Anterior cingulate cortex (tissue), 58 donors: Measurements from ENCODE around the gene CACNB1.

Source experiments
- DNase-seq, 58 donors: peaks; one replicate each; lab custom pipeline; 2025; lab: John Stamatoyannopoulos, UW

CACNB1 gene

DNA sequence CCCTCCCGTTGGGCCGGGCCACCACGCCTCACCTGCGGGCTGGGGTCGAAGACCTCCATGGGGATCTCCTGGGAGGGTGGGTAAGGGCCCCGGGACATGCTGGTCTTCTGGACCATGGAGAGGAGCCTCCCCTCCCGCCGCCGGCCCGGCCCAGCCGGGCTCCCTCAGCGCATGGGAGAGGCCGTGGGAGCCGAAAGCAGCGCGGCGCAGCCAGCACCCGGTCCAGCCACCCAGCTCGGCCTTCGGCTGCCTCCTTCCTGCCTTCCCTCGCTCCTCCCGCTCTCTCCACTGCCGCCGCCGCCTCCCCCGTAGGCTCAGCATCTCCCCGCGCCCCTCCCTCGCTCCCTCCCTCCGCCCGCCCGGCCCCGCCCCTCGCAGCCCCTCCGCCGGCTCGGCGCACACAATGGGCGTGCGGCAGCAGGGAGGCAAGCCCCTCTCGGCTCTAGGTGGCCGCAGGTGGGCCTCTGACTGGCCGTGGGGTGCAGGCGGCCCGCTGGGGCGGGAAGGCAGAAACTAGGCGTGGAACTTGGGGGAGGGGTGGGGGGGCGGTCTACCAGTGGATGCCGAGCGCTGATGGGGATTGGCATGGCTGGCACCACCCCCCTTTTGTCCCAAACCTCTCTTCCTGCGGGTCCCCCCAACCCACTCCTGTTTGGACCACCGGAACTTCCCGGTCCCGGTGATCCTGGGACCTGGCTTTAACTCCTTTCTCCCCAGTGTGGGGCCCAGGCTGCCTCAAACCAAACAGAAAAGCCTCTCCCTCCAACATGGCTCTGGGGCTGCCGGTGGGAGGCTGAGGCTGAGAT, at the start of gene CACNB1:
Gene CACNB1 (minus strand): TSS at position 290 of the 806 bp plus-strand sequence. CDS start 174 bp downstream, at position 116.
- DNase-seq: peak in 54 of 58 donors; percentile 24 to 87 (median 66)

- DNase-seq: no peak
These were observed 48.8 kb upstream of the CACNB1 start for GRCh38 chr17:39246274-39246673.

DNA sequence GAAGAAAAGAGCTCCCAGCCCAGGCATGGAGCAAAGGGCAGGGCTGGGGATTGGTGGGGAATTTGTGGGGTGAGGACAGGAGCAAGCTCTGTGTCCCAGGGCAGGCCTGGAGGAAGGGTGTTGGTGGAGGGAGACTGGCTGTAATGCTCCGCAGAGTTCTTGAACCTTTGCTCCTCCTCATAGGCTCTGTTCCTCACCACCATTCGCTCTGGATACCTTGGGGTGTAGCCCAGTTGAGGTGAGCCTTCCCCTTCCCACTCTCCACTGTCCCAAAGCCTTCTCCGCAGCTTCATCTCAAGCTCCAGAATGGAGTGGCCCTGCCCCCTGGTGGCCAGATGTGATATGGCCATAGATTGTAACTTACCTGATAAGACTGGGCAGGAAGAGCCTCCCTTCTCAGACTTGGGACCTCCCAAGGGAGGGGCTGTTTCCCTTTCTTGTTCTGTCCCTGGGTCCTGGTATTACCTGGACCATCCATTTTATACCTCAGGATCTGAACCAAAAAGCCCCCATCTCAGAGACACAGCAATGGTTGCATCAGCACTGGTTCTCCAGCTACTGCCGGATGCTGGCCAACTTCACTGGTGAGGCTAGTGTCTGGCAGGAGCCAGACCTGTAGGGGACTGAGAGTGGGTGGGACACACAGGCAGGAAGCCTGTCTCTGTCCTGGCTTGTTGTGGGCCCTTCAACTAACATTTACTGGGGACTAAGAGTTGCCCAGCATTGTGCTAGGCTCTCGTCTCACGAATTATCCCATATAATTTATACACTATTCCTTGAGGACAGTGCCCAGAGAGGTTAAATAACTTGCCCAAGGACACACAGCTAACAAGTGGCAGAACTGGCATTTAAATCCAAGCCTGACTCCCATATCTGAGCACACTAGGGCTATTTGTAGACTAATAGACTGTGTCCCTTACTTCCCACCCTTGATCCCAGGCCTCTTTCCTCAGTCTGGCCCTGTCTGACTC, 47.4 kb upstream of the CACNB1 start:
- peak in 54 of 58 donors; percentile 27 to 94 (median 65) for DNase-seq

DNA sequence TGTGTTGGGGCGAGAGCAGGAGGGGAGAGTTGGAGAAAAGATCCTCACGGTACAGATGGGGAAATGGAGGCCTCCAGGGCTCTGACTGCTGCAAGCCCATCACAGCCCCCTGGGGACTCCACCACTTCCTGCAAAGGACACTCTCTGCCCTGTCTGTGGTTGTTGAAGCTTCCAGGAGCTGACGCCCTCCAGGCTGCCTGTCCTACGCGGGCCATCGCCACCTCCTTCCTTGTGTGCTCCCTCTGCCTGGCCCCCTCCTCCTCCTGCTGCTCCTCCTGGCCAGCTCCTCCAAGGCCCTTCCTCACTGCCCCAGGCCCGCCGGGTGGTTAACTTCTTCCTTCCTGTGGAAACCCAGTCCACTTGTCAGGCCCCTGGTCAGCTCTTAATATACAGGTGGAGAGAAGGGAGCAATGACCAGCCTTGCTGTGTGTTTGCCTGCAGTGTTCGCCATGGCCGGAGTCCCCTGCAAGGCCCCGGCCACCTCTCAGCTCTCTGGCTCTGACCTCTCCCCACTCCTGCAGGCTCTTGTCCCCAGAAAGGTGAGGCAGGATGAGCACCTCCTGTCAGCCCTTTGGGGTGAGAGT, 46.6 kb upstream of the CACNB1 start:
- DNase-seq: no peak

DNA sequence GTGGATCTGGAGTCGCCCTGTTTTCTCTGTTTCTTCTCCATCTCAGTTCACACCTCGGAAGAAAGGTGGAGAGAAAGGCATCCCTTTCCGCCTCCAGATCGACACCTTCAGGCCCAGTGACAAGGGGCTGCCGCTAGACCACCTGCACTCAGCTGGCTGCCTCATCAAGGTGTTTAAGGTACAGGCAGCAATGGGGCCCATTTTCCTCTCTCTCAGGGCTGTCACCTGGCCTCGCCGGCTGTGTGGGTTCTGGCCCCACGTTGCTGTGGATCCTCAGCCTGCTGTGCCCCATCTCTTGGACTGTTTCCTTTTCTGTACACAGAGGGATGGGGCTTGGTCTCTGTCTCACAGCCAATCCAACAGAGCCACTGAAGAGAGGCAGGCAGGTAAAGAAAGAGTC, 45.7 kb upstream of the CACNB1 start:
- no peak for DNase-seq

DNA sequence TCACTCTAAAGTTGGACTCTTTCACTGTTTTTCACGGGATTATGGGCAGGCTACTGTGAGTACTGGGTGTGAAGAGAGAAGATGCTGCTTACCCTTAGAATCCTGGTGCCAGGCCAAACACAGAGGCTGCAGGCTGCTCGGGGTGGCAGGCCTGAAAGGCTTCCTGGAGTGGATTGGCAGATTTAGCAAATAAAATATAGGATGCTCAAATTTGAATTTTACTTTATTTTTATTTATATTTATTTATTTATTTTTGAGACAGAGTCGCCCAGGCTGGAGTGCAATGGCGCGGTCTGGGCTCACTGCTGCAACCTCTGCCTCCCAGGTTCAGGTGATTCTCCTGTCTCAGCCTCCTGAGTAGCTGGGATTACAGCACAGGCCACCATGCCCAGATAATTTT, 43.2 kb upstream of the CACNB1 start:
- no peak for DNase-seq

DNA sequence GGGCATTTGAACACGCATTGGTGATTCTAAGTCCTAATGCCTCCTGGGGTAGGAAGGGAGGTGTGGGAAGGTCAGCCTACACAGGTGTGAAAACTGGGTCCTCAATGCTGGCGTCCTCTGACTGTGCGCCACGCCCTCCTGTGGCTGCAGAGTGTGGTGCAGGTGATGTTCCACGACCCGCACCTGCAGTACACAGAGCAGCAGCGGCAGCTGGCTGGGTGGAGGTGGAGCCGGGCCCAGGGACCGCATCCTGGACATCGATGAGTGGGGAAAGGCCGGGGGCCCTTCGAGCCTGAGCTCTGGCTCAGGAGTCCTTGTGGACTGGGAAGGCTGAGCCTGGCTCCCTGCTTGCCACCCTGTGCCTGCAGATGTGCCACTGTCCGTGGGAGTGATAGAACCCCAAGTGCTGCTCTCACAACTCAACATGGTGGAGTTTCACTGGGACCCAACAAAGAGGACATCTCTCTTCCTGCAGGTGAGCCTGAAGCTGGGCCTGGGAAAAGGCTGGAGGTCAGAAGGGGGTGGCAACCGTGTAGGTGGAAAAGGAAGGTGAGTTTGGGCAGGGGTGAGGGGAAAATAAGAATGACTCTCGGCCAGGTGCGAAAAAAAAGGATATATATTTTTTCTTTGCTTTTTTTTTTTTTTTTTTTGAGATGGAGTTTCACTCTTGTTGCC, 42.3 kb upstream of the CACNB1 start:
- peak in 1 of 58 donors; percentile 35 for DNase-seq

GRCh38 chr17:39238311-39238972, 41.0 kb upstream of the CACNB1 start:
- peak in 1 of 58 donors; percentile 31 for DNase-seq

GRCh38 chr17:39237586-39237985, 40.1 kb upstream of the CACNB1 start:
- DNase-seq: no peak

DNA sequence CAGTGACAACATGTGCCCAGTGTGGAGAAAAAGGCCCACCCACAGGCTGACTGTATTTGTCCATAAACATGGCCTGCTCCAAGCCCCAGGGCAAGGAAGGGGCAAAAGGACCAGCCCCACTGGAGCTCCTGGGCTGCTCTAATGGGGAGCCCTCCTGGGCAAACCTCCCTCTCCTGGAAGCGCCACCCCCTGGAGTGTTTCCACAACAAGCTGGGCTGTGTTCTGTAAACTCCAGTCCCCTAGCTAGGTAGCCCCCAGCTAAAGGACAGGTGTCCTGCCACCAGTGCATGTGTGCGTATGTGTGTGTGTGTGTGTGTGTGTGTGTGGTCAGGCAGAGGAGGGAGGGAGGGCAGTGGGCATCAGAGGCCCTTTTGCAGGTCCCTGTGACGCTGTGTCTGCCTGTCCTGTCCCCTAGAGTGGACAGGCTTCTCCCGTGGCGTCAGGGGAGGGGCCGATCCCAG, 39.5 kb upstream of the CACNB1 start:
- no peak for DNase-seq

GRCh38 chr17:39236450-39236927, 39.0 kb upstream of the CACNB1 start:
- DNase-seq: no peak

- DNase-seq: peak in 1 of 58 donors; percentile 64
These were observed 38.3 kb upstream of the CACNB1 start for GRCh38 chr17:39235555-39236449.

DNA sequence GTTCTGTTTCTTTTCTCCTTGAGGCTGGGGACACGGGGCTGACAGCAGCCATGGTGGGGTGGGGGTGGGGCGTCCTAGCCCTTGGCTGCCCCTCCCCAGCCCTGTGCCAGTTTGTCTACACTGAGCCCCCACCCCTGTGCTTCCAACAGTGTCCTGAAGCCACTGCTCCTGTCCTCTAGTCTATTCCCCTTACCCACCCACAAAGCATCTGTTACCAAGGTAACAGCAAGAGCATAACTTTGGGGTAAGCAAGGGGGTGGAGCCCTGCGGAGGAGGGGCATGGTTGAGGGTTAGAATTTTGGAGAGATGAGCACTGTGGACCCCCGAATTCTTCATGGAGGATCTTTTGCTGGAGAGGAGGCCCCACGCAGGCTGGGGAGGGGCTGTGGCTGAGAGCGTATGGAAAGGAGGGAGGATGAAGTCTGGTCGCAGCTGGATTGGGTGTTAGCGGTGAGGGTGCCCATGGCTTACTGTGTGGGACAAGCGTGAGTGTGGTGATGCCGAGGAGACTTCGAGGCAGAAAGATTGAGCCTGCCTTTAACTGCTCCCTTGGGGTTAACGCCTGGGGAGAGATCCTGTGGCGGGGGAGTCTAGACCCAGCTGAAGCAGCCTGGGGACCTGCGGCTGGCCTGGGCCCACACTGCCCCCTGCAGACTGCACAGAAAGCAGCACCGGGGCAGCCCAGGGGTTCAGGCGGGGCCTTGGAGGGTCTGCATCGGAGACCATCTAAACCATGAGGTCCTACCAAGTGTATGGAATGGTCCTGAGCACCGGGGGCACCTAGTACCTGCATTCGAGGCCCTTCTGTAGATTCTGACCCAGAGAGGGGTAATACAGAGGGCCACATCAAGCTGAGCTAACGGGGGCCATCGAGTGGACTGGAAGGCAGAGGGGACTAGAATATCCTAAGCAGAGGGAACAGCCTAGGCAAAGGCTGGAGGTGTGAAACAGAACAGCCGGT, 34.4 kb upstream of the CACNB1 start:
- DNase-seq: peak in 11 of 58 donors; percentile 13 to 58 (median 35)

- DNase-seq: no peak
These were observed 33.7 kb upstream of the CACNB1 start for GRCh38 chr17:39231091-39231561.

- no peak for DNase-seq
These were observed 32.9 kb upstream of the CACNB1 start for GRCh38 chr17:39230361-39230760.

DNA sequence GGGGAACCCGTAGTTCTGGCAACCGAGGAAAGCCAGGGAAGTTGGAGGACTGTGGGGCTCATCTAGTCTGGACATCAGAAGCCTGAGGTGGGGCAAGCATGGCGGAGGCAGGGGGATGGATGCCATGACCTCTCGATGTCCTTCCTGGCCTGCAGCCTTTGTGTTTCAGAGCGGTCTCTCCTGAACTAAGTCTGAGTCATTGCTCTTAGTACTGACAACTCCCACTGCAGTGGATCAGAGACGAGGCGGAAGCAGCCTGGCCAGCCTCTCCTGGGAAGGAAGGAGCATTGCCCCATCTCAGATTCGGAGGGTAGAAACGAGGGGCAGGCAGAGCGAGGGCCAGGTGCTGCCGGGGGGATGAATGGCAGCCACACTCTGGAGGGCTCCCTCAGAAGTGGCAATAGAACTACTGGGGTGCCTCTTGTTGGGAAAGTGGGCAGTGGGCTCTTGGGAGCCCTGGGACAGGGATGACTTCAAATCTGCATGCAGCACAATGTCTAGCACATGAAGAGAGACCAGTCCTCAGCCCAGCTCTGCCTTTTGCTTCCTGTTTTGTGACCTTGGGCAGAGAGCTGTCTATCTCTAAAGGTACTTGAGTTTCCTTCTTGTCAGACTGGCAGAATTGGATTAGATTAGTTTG, 31.9 kb upstream of the CACNB1 start:
- no peak for DNase-seq
